MM.1S (cell line): ENCODE results near the gene P2RX6.
A peak's percentile ranks its signal among the peaks of the same experiment; 100 is the strongest.
"Not testable (repeated sequence)": the region's sequence is repeated elsewhere in the genome, so short reads cannot be mapped to it uniquely, and the experiment has no call there.

Experiments used
- DNase-seq: peaks from one replicate; pipeline ENCODE4 v3.0.0-alpha.2; 2015
- H2AFZ ChIP-seq: fragments of 300-600 bp; sonication (generic); 2 replicates; pipeline ENCODE4 v1.6.0; 2016; ENCODE audit warnings: antibody characterized with exemption, low read length
- H3F3A ChIP-seq: fragments of 300-600 bp; sonication (generic); 2 replicates; pipeline ENCODE4 v1.6.1; 2016; ENCODE audit warnings: mild to moderate bottlenecking, antibody characterized with exemption, low read length, moderate library complexity, mixed read lengths; ENCODE audit not compliant: insufficient read depth
- H3K27ac ChIP-seq: fragments of 300-600 bp; sonication (generic); 2 replicates; pipeline ENCODE4 v1.5.1; 2016; ENCODE audit warnings: mild to moderate bottlenecking, low read length
- H3K27me3 ChIP-seq: fragments of 300-600 bp; sonication (generic); replicated peaks from 2 replicates; pipeline ENCODE4 v1.6.0; 2016; ENCODE audit warnings: low read length; ENCODE audit not compliant: insufficient read depth
- H3K36me3 ChIP-seq: fragments of 300-600 bp; sonication (generic); replicated peaks from 2 replicates; pipeline ENCODE4 v1.6.1; 2016; ENCODE audit warnings: mild to moderate bottlenecking, low read length, mixed read lengths; ENCODE audit not compliant: insufficient read depth
- H3K4me1 ChIP-seq: fragments of 300-600 bp; sonication (generic); 2 replicates; pipeline ENCODE4 v1.6.1; 2016; ENCODE audit warnings: low read length, mixed read lengths
- H3K4me2 ChIP-seq: fragments of 300-600 bp; sonication (generic); 2 replicates; pipeline ENCODE4 v1.6.0; 2016; ENCODE audit warnings: low read depth, low read length
- H3K4me3 ChIP-seq: fragments of 300-600 bp; sonication (generic); 2 replicates; pipeline ENCODE4 v1.5.1; 2016; ENCODE audit warnings: low read length, mixed read lengths
- H3K79me2 ChIP-seq: fragments of 300-600 bp; sonication (generic); 2 replicates; pipeline ENCODE4 v1.6.1; 2016; ENCODE audit warnings: mixed run types, low read length, mixed read lengths
- H3K9ac ChIP-seq: fragments of 300-600 bp; sonication (generic); 2 replicates; pipeline ENCODE4 v1.6.1; 2016; ENCODE audit warnings: low read length, mixed read lengths
- H3K9me2 ChIP-seq: fragments of 300-600 bp; sonication (generic); replicated peaks from 2 replicates; pipeline ENCODE4 v1.6.1; 2016; ENCODE audit warnings: mild to moderate bottlenecking, low read length, mixed read lengths; ENCODE audit not compliant: insufficient read depth
- H3K9me3 ChIP-seq: fragments of 300-600 bp; sonication (generic); replicated peaks from 2 replicates; pipeline ENCODE4 v1.6.1; 2016; ENCODE audit warnings: mild to moderate bottlenecking, low read length, mixed read lengths; ENCODE audit not compliant: insufficient read depth
- H4K20me1 ChIP-seq: fragments of 300-600 bp; sonication (generic); 2 replicates; pipeline ENCODE4 v1.6.1; 2016; ENCODE audit warnings: mild to moderate bottlenecking, low read length, moderate library complexity, mixed read lengths; ENCODE audit not compliant: insufficient read depth
- CTCF ChIP-seq: fragments of 300-600 bp; sonication (generic); IDR thresholded peaks from 2 replicates; pipeline ENCODE4 v1.5.1; 2016; ENCODE audit warnings: antibody characterized with exemption, low read length, mixed read lengths
- EZH2 ChIP-seq: fragments of 300-600 bp; sonication (generic); optimal IDR thresholded peaks from 2 replicates; pipeline ENCODE3; 2017; ENCODE audit warnings: low read depth, mild to moderate bottlenecking, antibody characterized with exemption, low read length, mixed read lengths
- EZH2phosphoT487 ChIP-seq: fragments of 300-600 bp; sonication (generic); IDR thresholded peaks from 2 replicates; pipeline ENCODE4 v1.6.1; 2018; ENCODE audit warnings: antibody characterized with exemption, low read length

The P2RX6 gene

GRCh38 chr22:21038405-21038804 is 23.4 kb downstream of the P2RX6 start:
- Histone ChIP-seq H3K36me3 (no peaks in the 10 kb centered on the region), H3K4me2 (no peak overlapping the region), H3K9me2 (no peaks in the 10 kb centered on the region), H3F3A (peaks cover 11% of the 10 kb centered on the region; the same call in 1 of the 2 replicates), H3K79me2 (no peaks in the 10 kb centered on the region), H3K27me3 (no peaks in the 10 kb centered on the region), H4K20me1 (no peaks in the 10 kb centered on the region), H3K4me1 (peaks cover 9% of the 10 kb centered on the region; the same call in 1 of the 2 replicates), H2AFZ (no peak overlapping the region), H3K9ac (no peak overlapping the region), H3K9me3 (no peaks in the 10 kb centered on the region), H3K27ac (no peak overlapping the region), H3K4me3 (no peak overlapping the region)
- TF ChIP-seq CTCF (no peak), EZH2 (no peak), EZH2phosphoT487 (no peak)
- no peak for DNase-seq

- not testable (repeated sequence) for H3K27ac ChIP-seq, H3K36me3 ChIP-seq, H2AFZ ChIP-seq, H3K9me3 ChIP-seq, H4K20me1 ChIP-seq, H3K9me2 ChIP-seq, DNase-seq, H3K79me2 ChIP-seq, H3K27me3 ChIP-seq, H3K9ac ChIP-seq, H3K4me2 ChIP-seq, H3K4me3 ChIP-seq
- H3K4me1 ChIP-seq: peaks cover 11% of the 10 kb centered on the region
- H3F3A ChIP-seq: peaks cover 11% of the 10 kb centered on the region; the same call in 1 of the 2 replicates
Observed at GRCh38 chr22:21039158-21039557, 24.2 kb downstream of the P2RX6 start.

GRCh38 chr22:21041937-21042336 is 27.0 kb downstream of the P2RX6 start:
- Histone ChIP-seq H3K4me2 (no peak overlapping the region), H3K79me2 (no peaks in the 10 kb centered on the region), H3K9me2 (no peaks in the 10 kb centered on the region), H3K9me3 (no peaks in the 10 kb centered on the region), H3K27ac (no peak overlapping the region), H4K20me1 (no peaks in the 10 kb centered on the region), H3K27me3 (no peaks in the 10 kb centered on the region), H3K36me3 (no peaks in the 10 kb centered on the region), H3K9ac (no peak overlapping the region), H3K4me1 (peaks cover 18% of the 10 kb centered on the region), H2AFZ (no peak overlapping the region), H3F3A (peaks cover 11% of the 10 kb centered on the region; the same call in 1 of the 2 replicates), H3K4me3 (no peak overlapping the region)
- TF ChIP-seq CTCF (no peak), EZH2 (no peak)
- DNase-seq: no peak

GRCh38 chr22:21042978-21043859 is 28.3 kb downstream of the P2RX6 start:
- H2AFZ ChIP-seq: no peak overlapping the region
- peaks cover 11% of the 10 kb centered on the region; the same call in 1 of the 2 replicates for H3F3A ChIP-seq
- no peak for DNase-seq
- no peaks in the 10 kb centered on the region for H3K27me3 ChIP-seq
- H3K4me3 ChIP-seq: no peak overlapping the region
- no peaks in the 10 kb centered on the region for H3K9me2 ChIP-seq
- H4K20me1 ChIP-seq: no peaks in the 10 kb centered on the region
- H3K4me1 ChIP-seq: peaks cover 18% of the 10 kb centered on the region
- no peak for TF ChIP-seq EZH2phosphoT487
- TF ChIP-seq EZH2: no peak
- TF ChIP-seq CTCF: no peak
- no peak overlapping the region for H3K9ac ChIP-seq
- H3K27ac ChIP-seq: no peak overlapping the region
- no peaks in the 10 kb centered on the region for H3K9me3 ChIP-seq
- H3K36me3 ChIP-seq: no peaks in the 10 kb centered on the region
- H3K79me2 ChIP-seq: no peaks in the 10 kb centered on the region
- peak overlapping the region; percentile 97; the same call in 1 of the 2 replicates for H3K4me2 ChIP-seq
